IPS DF 6.9 (cell line): ENCODE results near the gene PSD.

Source experiments
- DNase-seq: peaks from one replicate; pipeline ENCODE4 v3.0.0-alpha.2; 2013; ENCODE audit warnings: low read depth, low spot score
- H3K27ac ChIP-seq: one replicate; pipeline ENCODE4 v1.5.1; 2013; ENCODE audit warnings: low read length, control low read depth
- H3K27me3 ChIP-seq: 2 replicates; pipeline ENCODE4 v1.6.1; 2013; ENCODE audit warnings: mild to moderate bottlenecking, low read length; ENCODE audit not compliant: control insufficient read depth, insufficient read depth
- H3K36me3 ChIP-seq: 2 replicates; pipeline ENCODE4 v1.6.1; 2013; ENCODE audit warnings: low read length; ENCODE audit not compliant: control insufficient read depth, insufficient read depth
- H3K4me1 ChIP-seq: 2 replicates; pipeline ENCODE4 v1.6.1; 2013; ENCODE audit warnings: low read length; ENCODE audit not compliant: control insufficient read depth, insufficient read depth
- H3K4me3 ChIP-seq: 2 replicates; pipeline ENCODE4 v1.5.1; 2013; ENCODE audit warnings: mild to moderate bottlenecking, low read length
- H3K9me3 ChIP-seq: 2 replicates; pipeline ENCODE4 v1.6.1; 2013; ENCODE audit warnings: low read length, inconsistent platforms; ENCODE audit not compliant: control insufficient read depth, insufficient read depth
- WGBS: extraction: QIAGEN DNeasy Blood & Tissue Kit; methylation state at CpG from one replicate; pipeline ENCODE4 v1.1.7; 2013; ENCODE audit warnings: mixed read lengths, missing lambda C conversion rate; ENCODE audit not compliant: insufficient read length, insufficient coverage; 5-methylcytosine and 5-hydroxymethylcytosine counted together

Gene PSD

GRCh38 chr10:102429468-102429867, 10.9 kb upstream of the PSD start:
- H3K27me3 ChIP-seq = peaks cover 11% of the 10 kb centered on the region
- no peaks in the 10 kb centered on the region for H3K9me3 ChIP-seq
- no peaks in the 10 kb centered on the region for H3K4me1 ChIP-seq
- no peaks in the 10 kb centered on the region for H3K36me3 ChIP-seq
- H3K27ac ChIP-seq = no peak overlapping the region
- DNase-seq = no peak
- no CpG with 5 or more reads among the region's 8 CpGs for WGBS
- no peak overlapping the region for H3K4me3 ChIP-seq

- Histone ChIP-seq H3K4me3 (no peak overlapping the region), H3K27me3 (no peaks in the 10 kb centered on the region), H3K36me3 (peaks cover 5% of the 10 kb centered on the region), H3K9me3 (no peaks in the 10 kb centered on the region), H3K4me1 (peaks cover 3% of the 10 kb centered on the region; the same call in 1 of the 2 replicates), H3K27ac (no peak overlapping the region)
- no peak for DNase-seq
- no CpG with 5 or more reads among the region's 7 CpGs for WGBS
These were observed 8.3 kb upstream of the PSD start for GRCh38 chr10:102426803-102427287.

GRCh38 chr10:102425444-102425843, 6.9 kb upstream of the PSD start:
- no peak overlapping the region for H3K27ac ChIP-seq
- H3K4me1 ChIP-seq = peaks cover 3% of the 10 kb centered on the region; the same call in 1 of the 2 replicates
- no peaks in the 10 kb centered on the region for H3K9me3 ChIP-seq
- no CpG with 5 or more reads among the region's 1 CpG for WGBS
- H3K4me3 ChIP-seq = no peak overlapping the region
- H3K36me3 ChIP-seq = peaks cover 5% of the 10 kb centered on the region
- DNase-seq = no peak
- no peaks in the 10 kb centered on the region for H3K27me3 ChIP-seq

GRCh38 chr10:102424916-102425315, 6.3 kb upstream of the PSD start:
- Histone ChIP-seq H3K27ac (no peak overlapping the region), H3K36me3 (peaks cover 5% of the 10 kb centered on the region), H3K4me3 (no peak overlapping the region), H3K27me3 (no peaks in the 10 kb centered on the region), H3K9me3 (no peaks in the 10 kb centered on the region), H3K4me1 (peaks cover 3% of the 10 kb centered on the region; the same call in 1 of the 2 replicates)
- no CpG with 5 or more reads among the region's 6 CpGs for WGBS
- DNase-seq = no peak

- no CpG with 5 or more reads among the region's 9 CpGs for WGBS
- Histone ChIP-seq H3K4me3 (no peak overlapping the region), H3K36me3 (peaks cover 5% of the 10 kb centered on the region), H3K9me3 (no peaks in the 10 kb centered on the region), H3K4me1 (peaks cover 3% of the 10 kb centered on the region; the same call in 1 of the 2 replicates), H3K27ac (no peak overlapping the region), H3K27me3 (no peaks in the 10 kb centered on the region)
- DNase-seq = no peak
These were observed 5.6 kb upstream of the PSD start for GRCh38 chr10:102424145-102424544.

GRCh38 chr10:102423372-102423968, 4.9 kb upstream of the PSD start:
- Histone ChIP-seq H3K27me3 (no peaks in the 10 kb centered on the region), H3K27ac (no peak overlapping the region), H3K4me3 (no peak overlapping the region), H3K36me3 (peaks cover 5% of the 10 kb centered on the region), H3K9me3 (no peaks in the 10 kb centered on the region), H3K4me1 (peaks cover 5% of the 10 kb centered on the region)
- DNase-seq = no peak
- WGBS = no CpG with 5 or more reads among the region's 13 CpGs

- Histone ChIP-seq H3K4me1 (peaks cover 7% of the 10 kb centered on the region), H3K27ac (no peak overlapping the region), H3K27me3 (no peaks in the 10 kb centered on the region), H3K36me3 (peaks cover 5% of the 10 kb centered on the region), H3K9me3 (no peaks in the 10 kb centered on the region), H3K4me3 (peak overlapping the region; percentile 0; the same call in 1 of the 2 replicates)
- DNase-seq = no peak
- no CpG with 5 or more reads among the region's 28 CpGs for WGBS
These were observed 4.1 kb upstream of the PSD start for GRCh38 chr10:102422545-102423129.

GRCh38 chr10:102421757-102422512, 3.4 kb upstream of the PSD start:
- peaks cover 5% of the 10 kb centered on the region for H3K36me3 ChIP-seq
- H3K27ac ChIP-seq = no peak overlapping the region
- no peaks in the 10 kb centered on the region for H3K9me3 ChIP-seq
- DNase-seq = no peak
- no CpG with 5 or more reads among the region's 62 CpGs for WGBS
- no peaks in the 10 kb centered on the region for H3K27me3 ChIP-seq
- H3K4me1 ChIP-seq = peaks cover 7% of the 10 kb centered on the region
- peak overlapping the region; percentile 90; the same call in 1 of the 2 replicates for H3K4me3 ChIP-seq

GRCh38 chr10:102421507-102421756, 2.8 kb upstream of the PSD start:
- no peaks in the 10 kb centered on the region for H3K9me3 ChIP-seq
- WGBS = no CpG with 5 or more reads among the region's 14 CpGs
- H3K27me3 ChIP-seq = no peaks in the 10 kb centered on the region
- H3K4me3 ChIP-seq = peak overlapping the region; percentile 90; the same call in 1 of the 2 replicates
- no peak for DNase-seq
- peaks cover 5% of the 10 kb centered on the region for H3K36me3 ChIP-seq
- peaks cover 7% of the 10 kb centered on the region for H3K4me1 ChIP-seq
- no peak overlapping the region for H3K27ac ChIP-seq

GRCh38 chr10:102420714-102421506, 2.3 kb upstream of the PSD start, which contains the start of gene FBXL15:
FBXL15 (plus strand) TSS chr10:102420836; CDS start chr10:102421130, 294 bp downstream.
- peaks cover 7% of the 10 kb centered on the region for H3K4me1 ChIP-seq
- WGBS = no CpG with 5 or more reads among the region's 66 CpGs

More at GRCh38 chr10:102420714-102421506, 2.3 kb upstream of the PSD start, which contains the start of gene FBXL15:
- H3K27me3 ChIP-seq = no peaks in the 10 kb centered on the region
- DNase-seq = no peak
- H3K27ac ChIP-seq = no peak within 1 kb of the TSS
- H3K4me3 ChIP-seq = peak within 1 kb of the TSS; percentile 90
- peaks cover 5% of the 10 kb centered on the region for H3K36me3 ChIP-seq
- H3K9me3 ChIP-seq = no peaks in the 10 kb centered on the region
